ENCODE results near the gene MCUB.

- no peak for TF ChIP-seq CTCF (IDR thresholded peaks at IDR 0.05; ENCODE audit: poor library complexity, severe bottlenecking)
- TF ChIP-seq POLR2AphosphoS5 (IDR thresholded peaks at IDR 0.05), result peak; percentile 40
- TF ChIP-seq RAD21 (conservative IDR thresholded peaks at IDR 0.05), result no peak
- no peak for TF ChIP-seq TAF1 (IDR thresholded peaks at IDR 0.05; ENCODE audit: low read depth)
- no peak for TF ChIP-seq EP300 (conservative IDR thresholded peaks at IDR 0.05; ENCODE audit: poor library complexity, severe bottlenecking)
Observed at GRCh38 chr4:109562457-109563239, 2.6 kb downstream of the MCUB start.

Data from neural cell (in vitro differentiated cells).